COLO668 (cell line): ENCODE measurements around the gene CAPN6.

Source experiments
- DNase-seq: peaks from one replicate; lab custom pipeline; 2025; ENCODE audit not compliant: unreplicated experiment; lab: John Stamatoyannopoulos, UW

CAPN6 gene, protein sequence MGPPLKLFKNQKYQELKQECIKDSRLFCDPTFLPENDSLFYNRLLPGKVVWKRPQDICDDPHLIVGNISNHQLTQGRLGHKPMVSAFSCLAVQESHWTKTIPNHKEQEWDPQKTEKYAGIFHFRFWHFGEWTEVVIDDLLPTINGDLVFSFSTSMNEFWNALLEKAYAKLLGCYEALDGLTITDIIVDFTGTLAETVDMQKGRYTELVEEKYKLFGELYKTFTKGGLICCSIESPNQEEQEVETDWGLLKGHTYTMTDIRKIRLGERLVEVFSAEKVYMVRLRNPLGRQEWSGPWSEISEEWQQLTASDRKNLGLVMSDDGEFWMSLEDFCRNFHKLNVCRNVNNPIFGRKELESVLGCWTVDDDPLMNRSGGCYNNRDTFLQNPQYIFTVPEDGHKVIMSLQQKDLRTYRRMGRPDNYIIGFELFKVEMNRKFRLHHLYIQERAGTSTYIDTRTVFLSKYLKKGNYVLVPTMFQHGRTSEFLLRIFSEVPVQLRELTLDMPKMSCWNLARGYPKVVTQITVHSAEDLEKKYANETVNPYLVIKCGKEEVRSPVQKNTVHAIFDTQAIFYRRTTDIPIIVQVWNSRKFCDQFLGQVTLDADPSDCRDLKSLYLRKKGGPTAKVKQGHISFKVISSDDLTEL

DNA sequence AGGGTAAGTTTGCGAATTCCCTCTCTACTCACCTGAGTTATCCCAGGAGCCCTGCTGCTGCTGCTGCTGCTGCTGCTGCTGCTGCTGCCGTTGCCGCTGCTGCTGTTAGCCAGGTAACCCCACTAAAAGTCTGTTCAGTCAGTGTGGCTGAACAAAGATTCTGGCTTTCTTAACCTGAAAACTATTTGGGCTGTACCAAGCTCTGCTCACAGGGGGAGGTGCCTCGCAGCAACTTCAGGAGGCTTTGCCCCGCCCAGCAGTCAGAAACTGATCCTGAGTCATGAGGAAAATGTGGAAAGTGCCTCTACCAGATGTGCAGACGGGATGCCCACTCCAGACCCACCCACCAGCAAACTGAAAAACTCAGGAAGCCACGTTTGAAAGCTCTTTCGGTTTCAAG lies at the start of gene CAPN6:
Gene CAPN6 (minus strand): TSS at position 145 of the 400 bp plus-strand sequence. CDS start 6,547 bp downstream, outside the sequence.
- no peak for DNase-seq

DNA sequence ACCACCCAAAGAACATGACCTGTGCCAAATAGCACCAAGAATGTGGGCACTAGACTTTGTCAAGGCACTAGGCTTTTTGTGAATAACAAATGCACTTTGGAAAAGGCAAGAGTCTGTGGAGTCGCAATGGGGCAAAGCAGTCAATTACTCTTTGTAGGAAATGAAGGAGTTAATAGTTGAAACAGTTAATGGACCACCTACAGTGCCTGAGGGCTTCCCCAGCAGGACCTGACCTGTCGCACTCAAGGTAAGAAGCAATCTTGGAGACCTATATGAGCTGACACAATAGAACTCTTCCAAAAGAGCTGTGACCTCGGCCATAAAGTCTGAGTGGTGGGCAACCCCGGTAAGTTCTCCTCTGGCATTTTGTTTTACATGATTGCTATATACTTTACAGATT lies 49.2 kb upstream of the CAPN6 start:
- DNase-seq = no peak

DNA sequence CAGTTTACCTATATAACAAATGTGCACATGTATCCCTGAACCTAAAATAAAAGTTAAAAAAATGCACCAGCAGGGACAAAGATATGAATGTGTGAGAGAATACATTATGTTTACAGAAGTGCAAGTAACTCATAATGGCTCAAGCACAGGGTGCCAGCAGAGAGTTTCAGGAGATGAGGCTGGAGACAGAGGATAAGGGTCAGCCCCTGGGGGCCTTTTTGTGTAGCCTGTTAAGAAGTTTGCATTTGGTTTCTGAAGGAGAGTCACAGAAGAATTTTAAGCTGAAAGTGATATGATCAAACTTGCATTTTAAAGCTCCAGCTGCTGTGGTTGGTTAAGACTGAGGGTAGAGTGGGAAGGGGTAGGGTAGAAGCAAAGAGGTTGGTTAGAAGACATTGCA lies 48.6 kb upstream of the CAPN6 start:
- no peak for DNase-seq

DNA sequence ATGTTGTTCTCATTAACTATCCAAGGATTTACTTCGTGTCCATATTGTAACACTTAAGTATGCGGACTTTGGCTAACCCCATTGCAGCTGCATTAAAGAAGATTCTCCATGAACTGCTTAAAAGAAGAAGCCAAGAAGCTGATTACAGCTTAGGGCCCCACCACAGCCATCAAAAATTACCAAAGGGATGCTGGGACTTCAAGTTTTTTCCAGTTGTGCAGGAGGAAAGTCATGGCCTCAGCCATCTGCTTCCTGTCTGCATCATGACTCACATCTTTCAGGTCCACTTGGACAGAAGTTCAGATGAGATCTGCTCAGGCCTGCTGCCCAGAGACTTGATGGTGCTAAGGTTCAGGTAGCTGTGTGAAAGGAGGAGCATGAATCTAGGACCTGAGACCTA lies 38.8 kb upstream of the CAPN6 start:
- DNase-seq = no peak

DNA sequence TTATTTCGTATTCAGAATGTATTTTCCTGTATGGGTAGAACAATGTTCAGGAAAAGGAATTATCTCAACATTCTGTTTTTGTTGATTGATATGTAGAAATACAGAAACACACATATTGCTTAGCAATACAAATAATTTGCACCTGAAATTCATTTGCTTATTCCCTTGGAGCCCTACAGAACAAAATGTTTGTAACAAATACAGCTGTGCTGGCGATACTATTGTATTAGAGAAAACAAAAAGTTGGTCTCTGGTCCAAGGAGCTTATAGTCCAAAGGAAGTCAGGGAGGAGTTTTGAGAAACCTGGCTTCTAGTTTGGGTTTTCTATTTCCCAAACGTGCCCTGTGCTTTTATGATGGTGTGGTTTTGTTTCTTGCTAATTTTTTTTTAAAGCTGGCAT lies 37.8 kb upstream of the CAPN6 start:
- no peak for DNase-seq

DNA sequence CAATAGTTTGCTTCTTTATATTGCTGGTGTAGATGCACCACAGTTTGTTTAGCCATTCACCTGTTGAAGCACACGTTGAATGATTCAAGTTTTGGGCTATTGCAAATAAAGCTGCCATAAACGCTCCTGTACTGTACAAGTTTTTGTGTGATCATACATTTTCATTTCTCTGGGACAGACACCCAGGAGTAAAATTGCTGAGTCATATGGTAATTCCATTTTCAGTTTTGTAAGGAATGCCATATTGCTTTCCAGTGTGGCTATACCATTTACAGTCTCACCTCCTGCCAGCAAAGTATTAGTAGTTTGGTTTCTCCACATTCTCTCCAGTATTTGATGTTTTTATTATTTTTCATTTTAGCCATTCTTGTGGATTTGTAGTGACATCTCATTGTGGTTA lies 32.0 kb upstream of the CAPN6 start:
- DNase-seq = no peak

DNA sequence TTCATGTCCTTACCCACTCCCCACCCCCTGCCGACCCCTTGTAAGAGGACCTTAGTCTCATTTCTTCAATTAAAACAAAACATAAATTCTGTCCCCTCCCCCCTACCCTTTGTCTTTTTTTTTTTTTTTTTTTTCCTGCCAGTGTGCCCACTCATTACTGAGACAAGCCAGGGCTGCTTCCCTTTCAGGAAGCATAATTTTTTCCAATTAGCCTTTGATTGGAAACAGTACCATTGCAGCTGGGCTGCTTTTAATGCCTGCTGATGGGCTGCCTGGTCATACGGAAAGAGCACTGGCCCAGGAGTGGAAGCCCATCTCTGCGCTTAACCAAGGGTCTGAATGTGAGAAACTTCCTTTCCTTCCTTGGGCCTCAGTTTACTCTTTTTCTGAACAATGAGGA lies 18.6 kb upstream of the CAPN6 start:
- DNase-seq = no peak

DNA sequence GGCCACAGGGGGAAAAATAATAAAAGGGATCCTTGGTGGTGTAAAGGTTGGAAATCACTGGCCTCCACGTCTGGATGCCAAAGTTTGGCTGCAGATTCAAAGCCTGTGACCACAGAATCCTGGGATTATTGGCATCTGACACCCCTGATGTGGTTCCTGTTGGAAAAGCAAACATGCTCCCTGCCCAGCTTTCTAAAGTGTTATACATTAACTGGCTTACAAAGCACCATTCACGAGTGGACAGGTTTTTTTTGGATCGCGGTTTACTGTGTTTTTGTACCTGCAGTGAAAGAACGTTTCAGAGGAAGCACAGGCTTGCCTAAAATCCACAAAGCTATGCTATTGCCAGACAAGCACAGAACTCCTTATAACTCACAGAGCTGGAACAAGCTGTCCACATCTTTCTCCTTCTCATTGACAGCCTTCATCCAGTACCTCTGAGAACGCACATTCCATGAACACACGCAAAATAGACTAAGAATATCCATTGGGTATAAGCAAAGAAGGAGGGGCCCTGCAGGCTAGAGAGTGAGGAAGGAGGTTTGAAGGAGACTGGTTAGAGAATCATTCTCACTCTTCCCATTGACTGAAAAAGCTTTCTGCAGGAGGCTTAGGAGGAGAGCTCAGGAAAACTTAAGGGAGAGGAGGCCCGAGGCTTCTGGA lies 14.5 kb upstream of the CAPN6 start:
- peak; percentile 14 for DNase-seq

DNA sequence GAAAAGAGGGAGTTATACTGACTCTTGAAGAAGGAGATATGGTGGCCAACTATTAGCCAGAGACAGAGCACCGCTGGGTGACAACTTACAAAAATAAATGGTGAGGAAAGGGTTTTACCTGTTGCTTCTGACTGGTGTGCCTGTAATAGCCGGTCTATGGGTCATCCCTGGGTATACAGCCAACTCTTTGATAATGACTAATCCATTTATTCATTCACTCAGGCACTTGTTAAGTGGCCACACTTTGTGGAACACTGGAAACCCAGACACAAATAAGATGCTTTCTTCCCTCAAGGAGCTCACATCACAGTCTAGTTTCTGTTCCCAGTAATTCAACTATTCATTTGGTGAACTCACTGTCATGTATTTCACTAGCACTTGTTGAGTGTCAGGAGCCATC lies 13.2 kb upstream of the CAPN6 start:
- no peak for DNase-seq

DNA sequence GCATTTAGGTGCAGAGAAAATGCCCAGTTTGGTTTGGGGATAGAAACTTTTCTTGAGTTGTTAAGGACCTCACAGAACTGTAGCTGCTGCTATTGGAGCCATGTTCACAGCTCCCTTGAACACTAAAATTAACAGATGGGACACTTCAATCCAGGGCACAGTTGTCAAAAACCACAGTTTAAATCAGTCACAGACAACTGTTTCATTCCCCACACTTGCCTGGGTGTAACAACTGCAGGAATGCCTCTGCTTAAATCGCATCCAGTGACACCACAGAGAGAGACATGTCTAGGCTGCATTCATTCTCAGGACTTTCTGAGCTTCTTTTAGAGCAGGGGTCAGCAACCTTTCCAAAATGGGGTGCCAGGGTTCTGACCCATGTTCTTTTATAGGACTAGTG lies 12.7 kb upstream of the CAPN6 start:
- no peak for DNase-seq

DNA sequence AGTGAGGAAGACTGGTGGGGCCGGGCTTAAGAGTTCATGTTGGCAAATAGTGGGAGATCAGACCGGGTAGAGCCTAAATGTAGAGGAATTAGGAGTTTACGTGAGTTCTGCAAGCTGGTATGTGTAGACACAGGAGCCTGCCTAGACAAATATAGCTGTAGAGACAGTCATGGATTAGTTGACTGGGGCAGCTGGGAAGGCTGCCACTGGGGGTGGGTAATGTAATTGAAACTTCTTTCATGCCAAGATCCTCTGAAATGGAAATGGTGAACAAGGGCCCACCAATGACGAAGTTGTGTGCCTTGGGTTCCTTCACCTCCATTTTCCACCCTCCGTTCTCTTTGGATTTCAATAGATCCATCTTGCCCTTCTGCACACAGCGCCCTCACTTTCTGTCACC lies 11.9 kb upstream of the CAPN6 start:
- no peak for DNase-seq

DNA sequence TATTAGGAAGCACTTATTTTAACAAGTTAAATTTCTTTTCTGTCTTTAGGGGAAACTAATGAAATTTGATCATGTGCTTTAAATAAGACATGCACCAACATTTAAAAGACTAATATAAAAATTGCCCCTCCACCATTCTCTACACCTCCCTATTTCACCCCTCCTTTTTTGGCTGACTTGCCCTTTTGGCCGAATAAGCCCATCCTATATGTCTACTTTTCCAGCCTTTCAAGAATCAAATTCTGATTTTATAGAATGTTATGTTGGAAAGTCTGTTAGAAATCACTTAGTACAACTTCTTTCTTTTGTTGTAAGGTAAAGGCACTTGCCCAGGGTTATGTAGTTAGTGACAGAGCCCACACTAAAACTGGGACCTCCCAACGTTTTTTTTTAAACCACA lies 1.8 kb downstream of the CAPN6 start:
- no peak for DNase-seq

DNA sequence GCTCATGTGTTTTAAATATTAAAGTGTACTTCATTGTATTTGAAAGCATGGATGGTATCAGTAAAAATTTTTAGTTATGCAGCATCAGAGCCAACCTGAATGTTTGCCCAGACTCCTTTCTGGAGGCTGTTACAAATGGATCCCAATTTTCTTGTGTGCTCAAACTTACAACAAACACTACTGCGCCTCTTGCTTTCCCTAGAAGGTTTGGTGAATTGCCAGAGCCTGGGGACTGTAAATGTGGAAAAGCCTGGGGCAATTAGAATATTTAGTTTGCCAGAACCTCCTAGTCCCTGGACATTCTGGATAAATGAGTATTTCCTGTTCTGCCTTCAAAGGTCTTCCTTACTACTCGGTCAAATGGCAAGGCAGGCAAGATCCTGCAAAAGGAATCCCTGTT lies 4.8 kb downstream of the CAPN6 start:
- no peak for DNase-seq

DNA sequence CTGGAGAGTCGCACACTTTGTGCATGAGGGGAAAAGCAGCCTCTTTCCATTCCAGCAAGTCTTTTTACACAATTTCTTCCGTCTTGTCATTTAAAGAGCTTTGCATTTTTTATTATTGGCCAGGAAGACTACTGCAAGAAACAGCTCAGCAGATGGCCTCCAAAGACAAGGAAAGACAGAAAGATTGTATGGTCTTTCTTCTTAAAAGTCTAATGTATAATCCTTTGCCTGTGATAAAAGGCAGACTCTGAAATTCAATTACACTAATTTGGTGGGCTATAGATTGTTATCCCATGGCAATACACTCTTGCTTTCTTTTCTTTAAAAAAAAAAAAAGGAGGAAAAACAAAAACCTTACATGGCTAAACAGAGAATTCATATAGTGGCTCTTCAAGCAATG lies 5.9 kb downstream of the CAPN6 start:
- no peak for DNase-seq

DNA sequence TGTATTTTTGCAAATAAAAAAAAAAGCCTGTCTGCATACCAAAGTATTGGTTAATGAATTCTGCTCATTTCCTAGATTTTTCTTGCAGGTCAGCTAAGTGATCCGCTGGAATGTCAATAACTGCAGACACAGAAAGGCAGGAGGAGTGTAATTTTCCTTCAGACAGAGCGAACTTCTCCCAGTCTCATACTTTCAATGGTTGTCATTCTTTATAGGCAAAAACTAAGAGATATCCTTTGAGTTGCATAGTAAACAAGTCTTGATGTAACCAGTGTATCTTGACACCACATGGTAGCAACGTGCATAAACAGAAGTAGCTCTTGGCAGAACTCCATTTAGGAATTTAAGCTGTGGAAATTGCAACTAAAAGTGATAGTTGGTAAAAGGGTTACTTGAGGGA lies 8.2 kb downstream of the CAPN6 start:
- DNase-seq = no peak

DNA sequence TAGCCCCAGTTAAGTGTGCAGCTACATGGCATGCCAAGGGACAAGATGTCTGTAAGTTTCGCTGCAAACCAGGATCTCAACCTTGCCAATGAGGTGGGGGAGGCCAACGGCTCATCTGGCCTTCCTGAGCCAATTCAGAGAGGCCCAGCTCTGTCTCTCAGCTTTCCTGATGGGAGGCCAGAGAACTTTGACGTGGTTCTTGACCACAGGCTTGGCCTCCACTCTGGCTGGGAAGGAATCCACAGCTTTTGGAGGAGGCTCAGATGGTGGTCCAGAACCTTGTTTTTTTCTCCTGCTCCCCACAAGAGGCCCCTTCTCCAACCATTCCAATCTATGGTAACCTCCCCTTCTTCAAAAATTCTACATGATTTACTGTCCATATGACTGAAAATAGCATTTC lies 9.8 kb downstream of the CAPN6 start:
- DNase-seq = no peak

DNA sequence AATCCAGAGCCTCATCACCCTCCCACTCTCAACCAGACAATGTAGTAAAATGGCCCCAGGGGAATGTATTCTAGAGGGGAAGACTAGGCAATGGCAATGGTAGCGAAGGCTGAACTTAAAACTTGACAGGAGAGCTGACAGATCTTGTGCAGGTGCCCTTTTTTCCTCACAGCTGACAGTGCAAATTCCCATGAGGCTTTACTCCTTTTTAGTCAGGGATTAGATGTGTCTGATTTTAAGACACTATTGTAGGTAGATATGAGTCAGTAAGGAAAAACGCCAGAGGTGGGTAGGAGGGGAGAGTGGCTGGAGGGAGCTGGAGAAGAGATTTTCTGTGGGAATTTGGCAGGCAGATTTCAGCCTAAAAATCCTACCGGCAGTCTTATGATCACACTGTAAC lies 10.7 kb downstream of the CAPN6 start:
- no peak for DNase-seq

DNA sequence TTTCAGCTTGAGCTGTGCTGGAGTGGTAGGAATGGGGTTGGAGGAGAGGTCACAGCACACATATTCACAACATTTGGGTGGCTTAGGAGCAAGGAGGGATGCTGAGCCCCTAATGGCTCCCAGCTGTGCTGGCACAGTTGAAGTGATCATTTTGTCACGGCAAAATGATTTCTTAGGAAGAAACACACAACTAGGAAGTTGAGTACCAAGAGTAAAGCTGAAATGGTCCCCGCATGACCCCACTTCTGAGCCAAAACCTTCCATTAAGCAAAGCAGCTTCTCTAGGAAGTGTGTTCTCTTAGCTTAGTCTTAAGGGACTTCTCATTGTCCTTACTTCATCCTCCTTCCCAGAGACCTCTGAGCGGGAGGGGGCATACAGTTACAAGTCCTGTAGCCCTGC lies 12.6 kb downstream of the CAPN6 start:
- no peak for DNase-seq

DNA sequence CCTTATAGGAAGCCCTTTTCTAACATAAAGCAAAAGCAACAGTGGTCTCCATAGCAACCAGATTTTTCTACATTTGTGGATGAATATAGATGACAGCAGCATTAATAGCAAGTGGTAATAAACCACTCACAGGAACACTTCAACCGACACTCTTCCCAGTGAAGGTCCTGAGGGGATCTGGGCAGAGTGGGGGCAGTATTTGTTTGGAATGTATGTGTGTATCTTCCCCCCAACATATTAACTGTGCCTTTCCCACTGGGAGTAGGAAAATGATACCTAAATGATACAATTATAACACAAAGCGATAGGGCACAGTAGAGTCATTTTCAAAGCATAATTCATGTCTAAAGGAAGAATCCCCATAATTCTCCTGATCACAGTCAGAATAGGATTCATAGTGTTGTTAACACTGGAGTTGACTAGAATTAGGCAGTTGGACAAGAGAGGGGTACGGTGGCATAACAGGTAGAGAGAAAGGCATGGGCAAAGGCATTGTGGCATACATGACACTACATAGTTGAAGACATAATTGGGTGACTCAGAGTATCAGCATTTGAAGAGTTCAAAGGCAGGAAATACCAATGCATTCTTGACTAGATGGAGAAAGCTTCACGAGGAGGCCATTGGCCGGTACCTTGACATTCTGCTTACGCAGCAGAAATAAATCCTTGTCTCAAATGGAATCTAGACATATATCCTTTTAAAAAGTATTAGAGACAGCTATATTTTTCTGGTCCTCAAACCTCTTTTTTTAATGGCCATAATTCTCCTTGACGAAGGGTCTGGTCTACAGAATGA lies 15.2 kb downstream of the CAPN6 start:
- DNase-seq = no peak

DNA sequence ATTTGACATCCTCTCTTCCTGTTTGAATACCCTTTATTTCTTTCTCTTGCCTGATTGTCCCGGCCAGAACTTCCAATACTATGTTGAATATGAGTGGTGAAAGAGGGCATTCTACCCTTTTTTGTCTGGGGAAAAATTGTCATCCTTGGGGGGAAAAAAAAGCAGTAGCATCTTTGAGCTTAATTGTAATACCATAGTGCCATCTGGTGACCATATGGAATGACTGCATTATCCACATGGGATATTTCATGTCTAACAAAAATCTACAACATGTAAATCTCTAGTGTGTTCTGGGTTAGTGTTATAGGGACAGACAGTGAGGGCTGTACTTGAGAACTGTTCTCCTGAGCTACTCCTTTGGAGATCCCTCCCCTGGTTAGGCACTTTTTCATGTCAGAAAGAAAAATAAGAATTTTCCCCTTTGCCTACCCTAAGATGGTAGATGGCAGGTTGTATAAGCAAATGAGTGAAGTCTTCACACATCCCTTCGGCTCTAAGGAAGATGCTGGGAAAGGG lies 26.0 kb downstream of the CAPN6 start:
- no peak for DNase-seq

DNA sequence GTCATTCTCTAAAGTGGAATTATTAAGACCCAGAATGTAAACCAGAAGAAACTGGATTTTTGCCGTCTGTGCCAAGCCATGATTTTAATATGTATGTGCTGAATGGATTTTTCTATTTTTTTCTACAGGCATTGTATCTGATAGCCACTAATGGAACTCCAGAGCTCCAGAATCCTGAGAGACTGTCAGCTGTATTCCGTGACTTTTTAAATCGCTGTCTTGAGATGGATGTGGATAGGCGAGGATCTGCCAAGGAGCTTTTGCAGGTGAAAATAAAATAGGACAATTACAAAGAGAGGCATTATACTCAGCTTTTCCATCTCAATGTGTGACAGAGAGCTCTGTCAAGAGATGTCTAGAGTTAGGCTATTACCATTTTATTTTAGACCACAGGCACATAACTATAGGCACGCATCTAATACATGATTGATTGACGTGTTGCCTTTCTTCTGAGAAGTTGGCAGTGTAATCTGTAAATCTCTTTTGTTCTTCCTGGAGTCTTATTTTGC lies 53.9 kb downstream of the CAPN6 start:
- DNase-seq = no peak
